ENCODE data around the gene IGHMBP2. TPM values are rescaled to one million over a fixed set of nuclear protein-coding genes. Genes with fewer than 3 reads are reported as not detected.

IGHMBP2 gene
- total RNA-seq, 1 experiment from 2014 or later: 48.7 TPM

- H3K27ac ChIP-seq (ENCODE audit: low read depth, low read length, poor library complexity, severe bottlenecking): no peak overlapping the region
- ChIA-PET POLR2A (ENCODE audit: low non-redundant PET) (no interaction called here), CTCF (no interaction called here)
- DNase-seq (ENCODE audit: low spot score): no peak
- H3K27me3 ChIP-seq (replicated peaks; ENCODE audit: insufficient read depth, low read depth, low read length, poor library complexity): no peaks in the 10 kb centered on the region
- no peak overlapping the region for H3K4me3 ChIP-seq (ENCODE audit: low read depth, low read length, poor library complexity, severe bottlenecking)
- intact Hi-C loops (cut with micrococcal nuclease; ENCODE audit: unreplicated experiment): no loop called here
- no peaks in the 10 kb centered on the region for H3K9me3 ChIP-seq (ENCODE audit: low read depth, low read length, poor library complexity, severe bottlenecking)
- no peaks in the 10 kb centered on the region for H3K36me3 ChIP-seq (ENCODE audit: insufficient read depth, low read length, poor library complexity, severe bottlenecking)
- H3K4me1 ChIP-seq (ENCODE audit: insufficient read depth, low read length, poor library complexity, severe bottlenecking): no peaks in the 10 kb centered on the region
- TF ChIP-seq CTCF (conservative IDR thresholded peaks at IDR 0.05; ENCODE audit: low read depth, low read length): no peak
- TF ChIP-seq EZH2 (IDR thresholded peaks at IDR 0.05; ENCODE audit: borderline replicate concordance, low read depth, low read length, poor library complexity, severe bottlenecking): no peak
- BruUV-seq (replicated peaks): no TSS peak
These were observed 45.2 kb downstream of the IGHMBP2 start for GRCh38 chr11:68948935-68949334.

GRCh38 chr11:68950270-68950669 lies 46.6 kb downstream of the IGHMBP2 start:
- peak; percentile 38 for DNase-seq (ENCODE audit: low spot score)
- Histone ChIP-seq H3K36me3 (ENCODE audit: insufficient read depth, low read length, poor library complexity, severe bottlenecking) (no peaks in the 10 kb centered on the region), H3K9me3 (ENCODE audit: low read depth, low read length, poor library complexity, severe bottlenecking) (no peaks in the 10 kb centered on the region), H3K4me1 (ENCODE audit: insufficient read depth, low read length, poor library complexity, severe bottlenecking) (no peaks in the 10 kb centered on the region), H3K27me3 (replicated peaks; ENCODE audit: insufficient read depth, low read depth, low read length, poor library complexity) (no peaks in the 10 kb centered on the region), H3K27ac (ENCODE audit: low read depth, low read length, poor library complexity, severe bottlenecking) (no peak overlapping the region), H3K4me3 (ENCODE audit: low read depth, low read length, poor library complexity, severe bottlenecking) (no peak overlapping the region)
- CTCF ChIA-PET: no interaction called here
- no TSS peak for BruUV-seq (replicated peaks)
- POLR2A ChIA-PET (ENCODE audit: low non-redundant PET): no interaction called here
- intact Hi-C loops (cut with micrococcal nuclease; ENCODE audit: unreplicated experiment): loop anchor here (5.0 kb wide), 1 partner anchor 137 kb away; no protein-coding TSS in a partner anchor
- TF ChIP-seq EZH2 (IDR thresholded peaks at IDR 0.05; ENCODE audit: borderline replicate concordance, low read depth, low read length, poor library complexity, severe bottlenecking) (no peak), CTCF (conservative IDR thresholded peaks at IDR 0.05; ENCODE audit: low read depth, low read length) (peak; percentile 46)

GRCh38 chr11:68950762-68951161 lies 47.1 kb downstream of the IGHMBP2 start:
- ChIA-PET POLR2A (ENCODE audit: low non-redundant PET) (no interaction called here), CTCF (no interaction called here)
- H3K9me3 ChIP-seq (ENCODE audit: low read depth, low read length, poor library complexity, severe bottlenecking): no peaks in the 10 kb centered on the region
- no peaks in the 10 kb centered on the region for H3K4me1 ChIP-seq (ENCODE audit: insufficient read depth, low read length, poor library complexity, severe bottlenecking)
- no peak overlapping the region for H3K4me3 ChIP-seq (ENCODE audit: low read depth, low read length, poor library complexity, severe bottlenecking)
- no peaks in the 10 kb centered on the region for H3K27me3 ChIP-seq (replicated peaks; ENCODE audit: insufficient read depth, low read depth, low read length, poor library complexity)
- H3K27ac ChIP-seq (ENCODE audit: low read depth, low read length, poor library complexity, severe bottlenecking): no peak overlapping the region
- intact Hi-C loops (cut with micrococcal nuclease; ENCODE audit: unreplicated experiment): loop anchor here (5.0 kb wide), 1 partner anchor 137 kb away; no protein-coding TSS in a partner anchor
- no TSS peak for BruUV-seq (replicated peaks)
- H3K36me3 ChIP-seq (ENCODE audit: insufficient read depth, low read length, poor library complexity, severe bottlenecking): no peaks in the 10 kb centered on the region
- no peak for TF ChIP-seq CTCF (conservative IDR thresholded peaks at IDR 0.05; ENCODE audit: low read depth, low read length)
- no peak for TF ChIP-seq EZH2 (IDR thresholded peaks at IDR 0.05; ENCODE audit: borderline replicate concordance, low read depth, low read length, poor library complexity, severe bottlenecking)
- no peak for DNase-seq (ENCODE audit: low spot score)
